HUDEP-2 (cell line): ENCODE results near the gene MARCKSL1.
"Not testable (repeated sequence)": the region's sequence is repeated elsewhere in the genome, so short reads cannot be mapped to it uniquely, and the experiment has no call there.

Experiments
- DNase-seq, 76 experiments: peaks; one replicate each; lab custom pipeline; 2025; ENCODE audit not compliant: unreplicated experiment in 76 of 76; lab: John Stamatoyannopoulos, UW

The MARCKSL1 gene

GRCh38 chr1:32334274-32334861 is 1.7 kb downstream of the MARCKSL1 start:
- DNase-seq = no peak

GRCh38 chr1:32333251-32333963 is 2.6 kb downstream of the MARCKSL1 start:
- DNase-seq = no peak

GRCh38 chr1:32332290-32333079 is 3.5 kb downstream of the MARCKSL1 start:
- no peak for DNase-seq

- no peak for DNase-seq
Observed at GRCh38 chr1:32331549-32331948, 4.5 kb downstream of the MARCKSL1 start.

GRCh38 chr1:32330558-32331151 is 5.4 kb downstream of the MARCKSL1 start:
- no peak for DNase-seq

GRCh38 chr1:32329931-32330466 is 6.0 kb downstream of the MARCKSL1 start:
- DNase-seq = no peak

- DNase-seq = no peak
Observed at GRCh38 chr1:32327204-32327603, 8.8 kb downstream of the MARCKSL1 start.

GRCh38 chr1:32321712-32322291 is 14.2 kb downstream of the MARCKSL1 start:
- DNase-seq = no peak

- DNase-seq = no peak
Observed at GRCh38 chr1:32318127-32318869, 17.7 kb downstream of the MARCKSL1 start.

GRCh38 chr1:32316903-32317277 is 19.1 kb downstream of the MARCKSL1 start:
- DNase-seq = no peak

GRCh38 chr1:32311709-32312393 is 24.2 kb downstream of the MARCKSL1 start:
- DNase-seq = no peak

- no peak for DNase-seq
Observed at GRCh38 chr1:32309960-32310359, 26.1 kb downstream of the MARCKSL1 start.

- DNase-seq = peak in 16 of 76 experiments; percentile 8 to 37 (median 15)
Observed at GRCh38 chr1:32307324-32307723, 28.7 kb downstream of the MARCKSL1 start.

- DNase-seq = no peak
Observed at GRCh38 chr1:32305310-32305709, 30.7 kb downstream of the MARCKSL1 start.

GRCh38 chr1:32303997-32304622 is 31.9 kb downstream of the MARCKSL1 start:
- DNase-seq = no peak

GRCh38 chr1:32303358-32303757 is 32.7 kb downstream of the MARCKSL1 start:
- no peak for DNase-seq

- peak in 5 of 76 experiments; percentile 2 to 20 (median 13) for DNase-seq
Observed at GRCh38 chr1:32299327-32299726, 36.7 kb downstream of the MARCKSL1 start.

- DNase-seq = not testable (repeated sequence)
Observed at GRCh38 chr1:32298211-32298610, 37.8 kb downstream of the MARCKSL1 start.
